Osteoblast (primary cell): ENCODE measurements around the gene PTPRN2. TPM values are rescaled to one million over a fixed set of nuclear protein-coding genes. Genes with fewer than 3 reads are reported as not detected.
"Not testable (repeated sequence)": the region's sequence is repeated elsewhere in the genome, so short reads cannot be mapped to it uniquely, and the experiment has no call there.

Experiments used
- DNase-seq: peaks from one replicate; pipeline ENCODE4 v3.0.0; 2011; ENCODE audit warnings: low spot score, mixed read lengths; ENCODE audit not compliant: insufficient read length; ENCODE audit errors: missing footprints
- H2AFZ ChIP-seq: 2 replicates; pipeline ENCODE4 v1.6.0; 2011; ENCODE audit warnings: mild to moderate bottlenecking, low read length
- H3K27ac ChIP-seq: 2 replicates; pipeline ENCODE4 v1.5.1; 2011; ENCODE audit warnings: mild to moderate bottlenecking, low read depth, low read length, moderate library complexity
- H3K27me3 ChIP-seq: 2 replicates; pipeline ENCODE4 v1.6.0; 2012; ENCODE audit warnings: mild to moderate bottlenecking, control low read depth, inconsistent platforms, low read length, moderate library complexity; ENCODE audit not compliant: insufficient read depth
- H3K36me3 ChIP-seq: 2 replicates; pipeline ENCODE4 v1.5.1; 2011; ENCODE audit warnings: mild to moderate bottlenecking, low read length, control low read depth, moderate library complexity; ENCODE audit not compliant: insufficient read depth
- H3K4me1 ChIP-seq: 2 replicates; pipeline ENCODE4 v1.5.1; 2011; ENCODE audit warnings: mild to moderate bottlenecking, low read length, control low read depth, moderate library complexity; ENCODE audit not compliant: insufficient read depth
- H3K4me2 ChIP-seq: 2 replicates; pipeline ENCODE4 v1.6.0; 2011; ENCODE audit warnings: mild to moderate bottlenecking, low read length; ENCODE audit not compliant: insufficient read depth
- H3K4me3 ChIP-seq: fragments of 200-600 bp; sonication (generic); 3 replicates; pipeline ENCODE4 v1.5.1; 2012; ENCODE audit warnings: mild to moderate bottlenecking, low read length, inconsistent platforms; ENCODE audit not compliant: insufficient read depth
- H3K79me2 ChIP-seq: 2 replicates; pipeline ENCODE4 v1.6.0; 2012; ENCODE audit warnings: mild to moderate bottlenecking, low read length, control low read depth, inconsistent platforms; ENCODE audit not compliant: insufficient read depth
- H3K9me3 ChIP-seq: 2 replicates; pipeline ENCODE4 v1.5.1; 2011; ENCODE audit warnings: low read depth, low read length, control low read depth
- H4K20me1 ChIP-seq: 2 replicates; pipeline ENCODE4 v1.6.0; 2012; ENCODE audit warnings: mild to moderate bottlenecking, low read length, control low read depth; ENCODE audit not compliant: insufficient read depth
- CTCF ChIP-seq: IDR thresholded peaks from 2 replicates; pipeline ENCODE4 v1.5.1; 2011; ENCODE audit warnings: mild to moderate bottlenecking, low read depth, low read length, moderate library complexity; ENCODE audit errors: extremely low read depth
- total RNA-seq: library from RNA; depleted of rRNA; stranded (reverse); fragments of >200 nt; gene quantifications from 2 replicates; pipeline ENCODE4 v1.2.3, GENCODE V29; 2012

The PTPRN2 gene
- total RNA-seq, 1 donor = 0.36 TPM

- H3K4me2 ChIP-seq = no peak overlapping the region
- H3K4me3 ChIP-seq = no peak overlapping the region
- no peaks in the 10 kb centered on the region for H3K36me3 ChIP-seq
- no peak for DNase-seq
- no peaks in the 10 kb centered on the region for H3K79me2 ChIP-seq
- no peaks in the 10 kb centered on the region for H3K9me3 ChIP-seq
- H3K4me1 ChIP-seq = no peaks in the 10 kb centered on the region
- H4K20me1 ChIP-seq = no peaks in the 10 kb centered on the region
- H3K27me3 ChIP-seq = no peaks in the 10 kb centered on the region
- no peak overlapping the region for H3K27ac ChIP-seq
- no peak overlapping the region for H2AFZ ChIP-seq
- no peak for TF ChIP-seq CTCF
These were observed 883.3 kb downstream of the PTPRN2 start for GRCh38 chr7:157704365-157704764.

GRCh38 chr7:157703534-157704195, 884.0 kb downstream of the PTPRN2 start:
- Histone ChIP-seq H3K27ac (no peak overlapping the region), H3K9me3 (no peaks in the 10 kb centered on the region), H3K79me2 (no peaks in the 10 kb centered on the region), H4K20me1 (no peaks in the 10 kb centered on the region), H3K36me3 (no peaks in the 10 kb centered on the region), H3K4me3 (no peak overlapping the region), H3K4me1 (no peaks in the 10 kb centered on the region), H3K4me2 (no peak overlapping the region), H3K27me3 (no peaks in the 10 kb centered on the region), H2AFZ (no peak overlapping the region)
- TF ChIP-seq CTCF = no peak
- peak; percentile 72 for DNase-seq

DNA sequence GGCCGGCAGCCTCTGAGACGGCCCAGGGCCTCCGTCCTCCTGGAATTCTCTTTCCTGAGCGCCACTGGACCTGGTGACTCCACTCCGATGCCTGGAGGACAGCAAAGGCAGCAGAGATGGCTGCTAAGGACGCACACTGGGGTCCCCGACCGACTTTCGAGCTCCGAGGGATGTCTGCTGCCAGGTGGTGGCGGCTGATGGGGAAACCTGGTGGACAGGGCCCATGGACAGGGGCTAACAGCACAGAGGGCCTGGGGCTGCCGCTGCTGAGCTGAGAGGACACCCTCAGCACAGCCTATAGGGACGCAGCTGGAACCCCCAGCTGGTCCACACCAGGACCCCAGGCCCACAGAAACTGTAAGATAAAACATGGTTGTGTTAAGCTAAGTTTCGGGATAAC, 884.5 kb downstream of the PTPRN2 start:
- no peak for TF ChIP-seq CTCF

GRCh38 chr7:157702311-157703023, 885.2 kb downstream of the PTPRN2 start:
- Histone ChIP-seq H3K27ac (no peak overlapping the region), H3K4me1 (no peaks in the 10 kb centered on the region), H3K79me2 (no peaks in the 10 kb centered on the region), H3K36me3 (no peaks in the 10 kb centered on the region), H3K9me3 (no peaks in the 10 kb centered on the region), H3K27me3 (no peaks in the 10 kb centered on the region), H2AFZ (no peak overlapping the region), H4K20me1 (no peaks in the 10 kb centered on the region), H3K4me2 (no peak overlapping the region), H3K4me3 (no peak overlapping the region)
- TF ChIP-seq CTCF = no peak
- DNase-seq = no peak

More for the DNA sequence above, 884.5 kb downstream of the PTPRN2 start:
- no peak overlapping the region for H2AFZ ChIP-seq
- H3K4me1 ChIP-seq = no peaks in the 10 kb centered on the region
- peak; percentile 77 for DNase-seq
- H3K27ac ChIP-seq = no peak overlapping the region
- no peaks in the 10 kb centered on the region for H3K79me2 ChIP-seq
- no peaks in the 10 kb centered on the region for H4K20me1 ChIP-seq
- no peak overlapping the region for H3K4me2 ChIP-seq
- no peaks in the 10 kb centered on the region for H3K9me3 ChIP-seq
- H3K4me3 ChIP-seq = no peak overlapping the region
- no peaks in the 10 kb centered on the region for H3K27me3 ChIP-seq
- no peaks in the 10 kb centered on the region for H3K36me3 ChIP-seq

DNA sequence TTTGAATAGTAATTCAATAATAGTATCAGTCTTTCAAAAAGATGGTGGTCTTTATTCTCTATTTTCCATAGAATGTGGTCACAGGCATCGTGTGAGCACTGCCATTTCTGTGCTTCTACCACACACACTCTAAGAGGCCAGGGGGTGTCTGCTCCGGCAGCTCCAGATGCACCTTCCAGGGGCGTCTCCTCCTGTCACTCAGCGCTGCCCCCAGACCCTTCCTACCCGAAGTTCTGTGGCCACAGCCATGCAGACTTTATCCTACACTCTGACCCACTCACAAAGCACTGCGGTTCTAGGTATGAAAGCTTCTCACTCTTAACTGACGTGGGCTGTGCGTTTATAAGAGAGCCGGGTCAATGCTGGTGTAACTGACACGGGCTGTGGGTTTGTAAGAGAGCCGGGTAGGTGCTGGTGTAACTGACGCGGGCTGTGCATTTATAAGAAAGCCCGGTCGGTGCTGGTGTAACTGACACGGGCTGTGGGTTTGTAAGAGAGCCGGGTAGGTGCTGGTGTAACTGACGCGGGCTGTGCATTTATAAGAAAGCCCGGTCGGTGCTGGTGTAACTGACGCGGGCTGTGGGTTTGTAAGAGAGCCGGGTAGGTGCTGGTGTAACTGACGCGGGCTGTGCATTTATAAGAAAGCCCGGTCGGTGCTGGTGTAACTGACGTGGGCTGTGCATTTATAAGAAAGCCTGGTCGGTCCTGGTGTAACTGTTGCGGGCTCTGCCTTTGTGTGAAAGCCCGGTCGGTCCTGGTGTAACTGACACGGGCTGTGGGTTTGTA, 886.0 kb downstream of the PTPRN2 start:
- H3K4me1 ChIP-seq, H4K20me1 ChIP-seq, H3K36me3 ChIP-seq, H3K9me3 ChIP-seq, H3K79me2 ChIP-seq, H2AFZ ChIP-seq, DNase-seq, H3K27ac ChIP-seq, H3K27me3 ChIP-seq, H3K4me3 ChIP-seq, H3K4me2 ChIP-seq: not testable (repeated sequence)
